Gastrocnemius medialis (tissue), 4 donors: ENCODE measurements around the gene MORN5.

ENCODE experiments used
- POLR2A ChIP-seq, 2 donors: fragments of 450-650 bp; IDR thresholded peaks; one replicate each; pipeline ENCODE4 v1.6.1; 2017; ENCODE audit warnings: antibody characterized with exemption in 2 of 2, mild to moderate bottlenecking in 2 of 2, moderate library complexity in 2 of 2
- TF ChIP-seq, protein P1 (sequence below), 5 experiments: fragments of 450-650 bp in 3 of 5; fragments of 200-600 bp in 2 of 5; sonication (generic) in 2 of 5; IDR thresholded peaks in 4 of 5; conservative IDR thresholded peaks in 1 of 5; 1 replicate in 4 of 5; 2 replicates in 1 of 5; pipeline ENCODE4 v1.5.1; 2016 to 2019; ENCODE audit warnings: antibody characterized with exemption in 5 of 5, mild to moderate bottlenecking in 3 of 5, moderate library complexity in 3 of 5

GRCh38 chr9:122130837-122131236 lies 28.9 kb upstream of the MORN5 start:
- TF ChIP-seq, protein P1, sequence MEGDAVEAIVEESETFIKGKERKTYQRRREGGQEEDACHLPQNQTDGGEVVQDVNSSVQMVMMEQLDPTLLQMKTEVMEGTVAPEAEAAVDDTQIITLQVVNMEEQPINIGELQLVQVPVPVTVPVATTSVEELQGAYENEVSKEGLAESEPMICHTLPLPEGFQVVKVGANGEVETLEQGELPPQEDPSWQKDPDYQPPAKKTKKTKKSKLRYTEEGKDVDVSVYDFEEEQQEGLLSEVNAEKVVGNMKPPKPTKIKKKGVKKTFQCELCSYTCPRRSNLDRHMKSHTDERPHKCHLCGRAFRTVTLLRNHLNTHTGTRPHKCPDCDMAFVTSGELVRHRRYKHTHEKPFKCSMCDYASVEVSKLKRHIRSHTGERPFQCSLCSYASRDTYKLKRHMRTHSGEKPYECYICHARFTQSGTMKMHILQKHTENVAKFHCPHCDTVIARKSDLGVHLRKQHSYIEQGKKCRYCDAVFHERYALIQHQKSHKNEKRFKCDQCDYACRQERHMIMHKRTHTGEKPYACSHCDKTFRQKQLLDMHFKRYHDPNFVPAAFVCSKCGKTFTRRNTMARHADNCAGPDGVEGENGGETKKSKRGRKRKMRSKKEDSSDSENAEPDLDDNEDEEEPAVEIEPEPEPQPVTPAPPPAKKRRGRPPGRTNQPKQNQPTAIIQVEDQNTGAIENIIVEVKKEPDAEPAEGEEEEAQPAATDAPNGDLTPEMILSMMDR (IDR thresholded peaks at IDR 0.05 in 4 of 5, conservative IDR thresholded peaks at IDR 0.05 in 1 of 5): no peak
- no peak for TF ChIP-seq POLR2A (IDR thresholded peaks at IDR 0.05)
